ENCODE measurements around the gene FCHO1. TPM values are rescaled to one million over a fixed set of nuclear protein-coding genes. Genes with fewer than 3 reads are reported as not detected.
"Not testable (repeated sequence)": the region's sequence is repeated elsewhere in the genome, so short reads cannot be mapped to it uniquely, and the experiment has no call there.

Gene FCHO1
- total RNA-seq, 1 experiment from 2014 or later = 1.1 TPM

DNA sequence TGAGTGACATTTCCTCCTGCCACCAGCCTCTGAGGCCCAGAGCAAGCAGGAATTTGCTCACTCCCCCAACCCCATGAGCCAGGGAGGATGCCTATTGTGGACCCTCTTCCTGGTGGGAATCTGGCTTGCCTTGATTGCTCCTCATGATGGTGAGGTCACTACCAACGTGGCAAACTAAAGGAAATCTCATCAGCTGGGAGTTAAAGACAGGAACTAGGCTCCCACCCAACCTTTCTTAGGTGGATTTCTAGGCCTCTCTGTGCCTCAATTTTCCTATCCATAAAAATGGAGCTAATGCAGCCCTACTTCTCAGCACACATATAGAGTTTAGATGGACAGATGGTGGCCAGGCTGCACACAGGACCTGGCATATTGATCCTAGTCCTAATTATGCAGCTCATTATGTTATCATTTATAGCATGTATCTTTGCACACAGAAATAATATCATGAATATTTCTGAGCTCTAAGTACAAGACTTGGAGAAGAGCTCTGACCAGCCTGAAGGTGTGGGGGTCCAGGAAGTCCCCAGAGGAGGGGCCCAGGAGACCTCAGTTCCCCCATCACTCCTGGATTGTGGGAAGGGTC is 45.7 kb downstream of the FCHO1 start:
- no peaks in the 10 kb centered on the region for H3K27me3 ChIP-seq (ENCODE audit: control insufficient read depth, insufficient read depth, low read length)
- TF ChIP-seq SIN3A (IDR thresholded peaks at IDR 0.05; ENCODE audit: borderline replicate concordance, insufficient read depth, low read depth, low read length) = no peak
- DNase-seq (ENCODE audit: low read depth, low spot score) = no peak
- ChIA-PET POLR2A (no interaction called here), CTCF (no interaction called here)
- no peak overlapping the region for H3K27ac ChIP-seq (ENCODE audit: low read length)
- 0 out of 2 replicates have a peak, but pooled peaks cover 2% of the 10 kb centered on the region for H3K4me1 ChIP-seq (ENCODE audit: control insufficient read depth, insufficient read depth, low read length)
- H3K4me3 ChIP-seq (ENCODE audit: low read depth in 2 of 2, low read length in 2 of 2) = 0 out of 4 replicates have a peak overlapping the region, but pooled peaks of 1 of the 2 experiments have one; percentile 8
- intact Hi-C loops (cut with micrococcal nuclease; ENCODE audit: unreplicated experiment) = no loop called here
- in situ Hi-C loops (cut with HindIII; ENCODE audit: low pct_unique_long_range_greater_than_20kb, low sequenced_read_pairs) = no loop called here
- no TSS peak for BruUV-seq (replicated peaks)
- no peaks in the 10 kb centered on the region for H3K9me3 ChIP-seq (ENCODE audit: control insufficient read depth, insufficient read depth, low read depth, low read length)
- ATAC-seq = no peak
- H3K36me3 ChIP-seq (ENCODE audit: control insufficient read depth, insufficient read depth, low read length) = no peaks in the 10 kb centered on the region; the same call in 1 of the 2 replicates

DNA sequence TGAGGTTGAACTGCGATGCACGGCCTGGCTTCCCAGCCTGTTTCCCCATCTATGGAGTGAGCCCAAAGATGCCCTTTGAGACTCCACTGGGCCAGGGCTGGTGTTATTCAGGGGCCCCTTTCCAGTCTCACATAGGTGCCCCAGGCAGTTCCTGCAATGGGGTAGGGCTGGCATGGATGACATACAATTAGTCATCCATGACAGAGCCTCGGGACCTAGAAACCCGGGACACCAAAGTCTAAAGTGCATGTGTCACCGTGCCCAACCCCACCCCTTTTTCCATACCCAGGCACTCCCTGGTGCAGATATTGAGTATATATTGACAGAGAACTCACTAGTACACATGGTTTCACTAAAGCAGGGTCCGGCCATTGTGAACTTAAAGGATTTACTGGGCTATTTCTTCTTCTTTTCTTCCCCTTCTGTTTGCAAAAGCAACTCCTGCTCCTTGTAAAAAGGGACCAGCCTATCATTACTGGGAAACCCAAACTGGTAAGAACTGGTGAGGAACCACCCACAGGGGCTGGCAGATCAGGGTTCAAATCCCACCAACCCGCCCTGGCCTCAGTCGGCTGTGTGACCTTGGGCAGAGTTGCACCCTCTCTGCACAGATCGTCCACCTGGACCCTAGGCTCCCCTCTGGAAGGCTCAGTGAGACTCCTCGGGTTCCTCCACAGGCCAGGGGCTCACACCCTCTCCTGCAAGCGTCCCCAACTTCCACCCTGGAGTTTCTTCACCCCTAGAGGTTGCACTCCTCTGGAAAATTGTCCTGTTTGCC is 46.3 kb downstream of the FCHO1 start:
- TF ChIP-seq POLR2AphosphoS5 (IDR thresholded peaks at IDR 0.05; ENCODE audit: low read depth, low read length) (no peak), TCF7L2 (IDR thresholded peaks at IDR 0.05; ENCODE audit: low read depth, low read length) (no peak), SIN3A (IDR thresholded peaks at IDR 0.05; ENCODE audit: borderline replicate concordance, insufficient read depth, low read depth, low read length) (no peak)
- TF ChIP-seq, protein P1, sequence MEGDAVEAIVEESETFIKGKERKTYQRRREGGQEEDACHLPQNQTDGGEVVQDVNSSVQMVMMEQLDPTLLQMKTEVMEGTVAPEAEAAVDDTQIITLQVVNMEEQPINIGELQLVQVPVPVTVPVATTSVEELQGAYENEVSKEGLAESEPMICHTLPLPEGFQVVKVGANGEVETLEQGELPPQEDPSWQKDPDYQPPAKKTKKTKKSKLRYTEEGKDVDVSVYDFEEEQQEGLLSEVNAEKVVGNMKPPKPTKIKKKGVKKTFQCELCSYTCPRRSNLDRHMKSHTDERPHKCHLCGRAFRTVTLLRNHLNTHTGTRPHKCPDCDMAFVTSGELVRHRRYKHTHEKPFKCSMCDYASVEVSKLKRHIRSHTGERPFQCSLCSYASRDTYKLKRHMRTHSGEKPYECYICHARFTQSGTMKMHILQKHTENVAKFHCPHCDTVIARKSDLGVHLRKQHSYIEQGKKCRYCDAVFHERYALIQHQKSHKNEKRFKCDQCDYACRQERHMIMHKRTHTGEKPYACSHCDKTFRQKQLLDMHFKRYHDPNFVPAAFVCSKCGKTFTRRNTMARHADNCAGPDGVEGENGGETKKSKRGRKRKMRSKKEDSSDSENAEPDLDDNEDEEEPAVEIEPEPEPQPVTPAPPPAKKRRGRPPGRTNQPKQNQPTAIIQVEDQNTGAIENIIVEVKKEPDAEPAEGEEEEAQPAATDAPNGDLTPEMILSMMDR (IDR thresholded peaks at IDR 0.05) = no peak
- TF ChIP-seq, protein P2, sequence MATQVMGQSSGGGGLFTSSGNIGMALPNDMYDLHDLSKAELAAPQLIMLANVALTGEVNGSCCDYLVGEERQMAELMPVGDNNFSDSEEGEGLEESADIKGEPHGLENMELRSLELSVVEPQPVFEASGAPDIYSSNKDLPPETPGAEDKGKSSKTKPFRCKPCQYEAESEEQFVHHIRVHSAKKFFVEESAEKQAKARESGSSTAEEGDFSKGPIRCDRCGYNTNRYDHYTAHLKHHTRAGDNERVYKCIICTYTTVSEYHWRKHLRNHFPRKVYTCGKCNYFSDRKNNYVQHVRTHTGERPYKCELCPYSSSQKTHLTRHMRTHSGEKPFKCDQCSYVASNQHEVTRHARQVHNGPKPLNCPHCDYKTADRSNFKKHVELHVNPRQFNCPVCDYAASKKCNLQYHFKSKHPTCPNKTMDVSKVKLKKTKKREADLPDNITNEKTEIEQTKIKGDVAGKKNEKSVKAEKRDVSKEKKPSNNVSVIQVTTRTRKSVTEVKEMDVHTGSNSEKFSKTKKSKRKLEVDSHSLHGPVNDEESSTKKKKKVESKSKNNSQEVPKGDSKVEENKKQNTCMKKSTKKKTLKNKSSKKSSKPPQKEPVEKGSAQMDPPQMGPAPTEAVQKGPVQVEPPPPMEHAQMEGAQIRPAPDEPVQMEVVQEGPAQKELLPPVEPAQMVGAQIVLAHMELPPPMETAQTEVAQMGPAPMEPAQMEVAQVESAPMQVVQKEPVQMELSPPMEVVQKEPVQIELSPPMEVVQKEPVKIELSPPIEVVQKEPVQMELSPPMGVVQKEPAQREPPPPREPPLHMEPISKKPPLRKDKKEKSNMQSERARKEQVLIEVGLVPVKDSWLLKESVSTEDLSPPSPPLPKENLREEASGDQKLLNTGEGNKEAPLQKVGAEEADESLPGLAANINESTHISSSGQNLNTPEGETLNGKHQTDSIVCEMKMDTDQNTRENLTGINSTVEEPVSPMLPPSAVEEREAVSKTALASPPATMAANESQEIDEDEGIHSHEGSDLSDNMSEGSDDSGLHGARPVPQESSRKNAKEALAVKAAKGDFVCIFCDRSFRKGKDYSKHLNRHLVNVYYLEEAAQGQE (IDR thresholded peaks at IDR 0.05; ENCODE audit: insufficient read depth in 1 of 2, low read depth in 2 of 2, low read length in 1 of 2) = no peak
- 0 out of 2 replicates have a peak, but pooled peaks cover 2% of the 10 kb centered on the region for H3K4me1 ChIP-seq (ENCODE audit: control insufficient read depth, insufficient read depth, low read length)
- ChIA-PET POLR2A (no interaction called here), CTCF (interaction anchor here (0.7 kb wide), 1 partner anchor 11 kb away, joined by 3 read pairs; no protein-coding TSS in a partner anchor)
- no TSS peak for BruUV-seq (replicated peaks)
- DNase-seq (ENCODE audit: low read depth, low spot score) (peak; percentile 68), ATAC-seq (peak; percentile 69)
- intact Hi-C loops (cut with micrococcal nuclease; ENCODE audit: unreplicated experiment) = no loop called here
- no peak overlapping the region for H3K27ac ChIP-seq (ENCODE audit: low read length)
- no peaks in the 10 kb centered on the region for H3K9me3 ChIP-seq (ENCODE audit: control insufficient read depth, insufficient read depth, low read depth, low read length)
- H3K4me3 ChIP-seq (ENCODE audit: low read depth in 2 of 2, low read length in 2 of 2) = 0 out of 4 replicates have a peak overlapping the region, but pooled peaks of 1 of the 2 experiments have one; percentile 8
- in situ Hi-C loops (cut with HindIII; ENCODE audit: low pct_unique_long_range_greater_than_20kb, low sequenced_read_pairs) = no loop called here
- no peaks in the 10 kb centered on the region; the same call in 1 of the 2 replicates for H3K36me3 ChIP-seq (ENCODE audit: control insufficient read depth, insufficient read depth, low read length)
- H3K27me3 ChIP-seq (ENCODE audit: control insufficient read depth, insufficient read depth, low read length) = no peaks in the 10 kb centered on the region

DNA sequence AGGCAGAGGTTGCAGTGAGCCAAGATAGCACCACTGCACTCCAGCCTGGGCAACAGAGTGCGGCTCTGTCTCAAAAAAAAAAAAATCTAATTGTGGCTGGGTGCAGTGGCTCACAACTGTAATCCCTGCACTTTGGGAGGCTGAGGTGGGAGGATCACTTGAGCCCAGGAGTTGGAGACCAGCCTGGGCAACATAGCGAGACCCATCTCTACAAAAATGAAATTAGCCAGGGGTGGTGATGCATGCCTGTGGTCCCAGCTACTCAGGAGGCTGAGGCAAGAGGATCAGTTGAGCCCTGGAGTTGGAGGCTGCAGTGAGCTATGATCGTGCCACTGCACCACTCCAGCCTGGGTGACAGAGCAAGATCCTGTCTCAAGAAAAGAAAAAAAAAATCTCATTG is 47.3 kb downstream of the FCHO1 start:
- ATAC-seq; intact Hi-C loops (cut with micrococcal nuclease; ENCODE audit: unreplicated experiment); H3K36me3 ChIP-seq (ENCODE audit: control insufficient read depth, insufficient read depth, low read length); H3K4me1 ChIP-seq (ENCODE audit: control insufficient read depth, insufficient read depth, low read length); POLR2A ChIA-PET; DNase-seq (ENCODE audit: low read depth, low spot score); H3K9me3 ChIP-seq (ENCODE audit: control insufficient read depth, insufficient read depth, low read depth, low read length); H3K27me3 ChIP-seq (ENCODE audit: control insufficient read depth, insufficient read depth, low read length); in situ Hi-C loops (cut with HindIII; ENCODE audit: low pct_unique_long_range_greater_than_20kb, low sequenced_read_pairs); H3K27ac ChIP-seq (ENCODE audit: low read length); BruUV-seq (replicated peaks); H3K4me3 ChIP-seq (ENCODE audit: low read depth in 2 of 2, low read length in 2 of 2): not testable (repeated sequence)
- CTCF ChIA-PET = interaction anchor here (0.7 kb wide), 1 partner anchor 12 kb away, joined by 3 read pairs; no protein-coding TSS in a partner anchor

Measured in Panc1 (cell line).